MM.1S (cell line): Measurements from ENCODE around the gene ZNF428.

Experiments used
- DNase-seq: peaks from one replicate; pipeline ENCODE4 v3.0.0-alpha.2; 2015
- H2AFZ ChIP-seq: fragments of 300-600 bp; sonication (generic); 2 replicates; pipeline ENCODE4 v1.6.0; 2016; ENCODE audit warnings: antibody characterized with exemption, low read length
- H3F3A ChIP-seq: fragments of 300-600 bp; sonication (generic); 2 replicates; pipeline ENCODE4 v1.6.1; 2016; ENCODE audit warnings: mild to moderate bottlenecking, antibody characterized with exemption, low read length, moderate library complexity, mixed read lengths; ENCODE audit not compliant: insufficient read depth
- H3K27ac ChIP-seq: fragments of 300-600 bp; sonication (generic); 2 replicates; pipeline ENCODE4 v1.5.1; 2016; ENCODE audit warnings: mild to moderate bottlenecking, low read length
- H3K27me3 ChIP-seq: fragments of 300-600 bp; sonication (generic); replicated peaks from 2 replicates; pipeline ENCODE4 v1.6.0; 2016; ENCODE audit warnings: low read length; ENCODE audit not compliant: insufficient read depth
- H3K36me3 ChIP-seq: fragments of 300-600 bp; sonication (generic); replicated peaks from 2 replicates; pipeline ENCODE4 v1.6.1; 2016; ENCODE audit warnings: mild to moderate bottlenecking, low read length, mixed read lengths; ENCODE audit not compliant: insufficient read depth
- H3K4me1 ChIP-seq: fragments of 300-600 bp; sonication (generic); 2 replicates; pipeline ENCODE4 v1.6.1; 2016; ENCODE audit warnings: low read length, mixed read lengths
- H3K4me2 ChIP-seq: fragments of 300-600 bp; sonication (generic); 2 replicates; pipeline ENCODE4 v1.6.0; 2016; ENCODE audit warnings: low read depth, low read length
- H3K4me3 ChIP-seq: fragments of 300-600 bp; sonication (generic); 2 replicates; pipeline ENCODE4 v1.5.1; 2016; ENCODE audit warnings: low read length, mixed read lengths
- H3K79me2 ChIP-seq: fragments of 300-600 bp; sonication (generic); 2 replicates; pipeline ENCODE4 v1.6.1; 2016; ENCODE audit warnings: mixed run types, low read length, mixed read lengths
- H3K9ac ChIP-seq: fragments of 300-600 bp; sonication (generic); 2 replicates; pipeline ENCODE4 v1.6.1; 2016; ENCODE audit warnings: low read length, mixed read lengths
- H3K9me2 ChIP-seq: fragments of 300-600 bp; sonication (generic); replicated peaks from 2 replicates; pipeline ENCODE4 v1.6.1; 2016; ENCODE audit warnings: mild to moderate bottlenecking, low read length, mixed read lengths; ENCODE audit not compliant: insufficient read depth
- H3K9me3 ChIP-seq: fragments of 300-600 bp; sonication (generic); replicated peaks from 2 replicates; pipeline ENCODE4 v1.6.1; 2016; ENCODE audit warnings: mild to moderate bottlenecking, low read length, mixed read lengths; ENCODE audit not compliant: insufficient read depth
- H4K20me1 ChIP-seq: fragments of 300-600 bp; sonication (generic); 2 replicates; pipeline ENCODE4 v1.6.1; 2016; ENCODE audit warnings: mild to moderate bottlenecking, low read length, moderate library complexity, mixed read lengths; ENCODE audit not compliant: insufficient read depth
- CTCF ChIP-seq: fragments of 300-600 bp; sonication (generic); IDR thresholded peaks from 2 replicates; pipeline ENCODE4 v1.5.1; 2016; ENCODE audit warnings: antibody characterized with exemption, low read length, mixed read lengths
- EZH2 ChIP-seq: fragments of 300-600 bp; sonication (generic); optimal IDR thresholded peaks from 2 replicates; pipeline ENCODE3; 2017; ENCODE audit warnings: low read depth, mild to moderate bottlenecking, antibody characterized with exemption, low read length, mixed read lengths
- EZH2phosphoT487 ChIP-seq: fragments of 300-600 bp; sonication (generic); IDR thresholded peaks from 2 replicates; pipeline ENCODE4 v1.6.1; 2018; ENCODE audit warnings: antibody characterized with exemption, low read length

The ZNF428 gene

GRCh38 chr19:43599635-43600295 is 19.7 kb downstream of the ZNF428 start:
- no peak overlapping the region for H2AFZ ChIP-seq
- no peaks in the 10 kb centered on the region for H3K36me3 ChIP-seq
- TF ChIP-seq CTCF = no peak
- no peak for TF ChIP-seq EZH2phosphoT487
- TF ChIP-seq EZH2 = no peak

GRCh38 chr19:43598445-43599240 is 20.8 kb downstream of the ZNF428 start:
- H3K4me2 ChIP-seq = no peak overlapping the region

More at GRCh38 chr19:43599635-43600295, 19.7 kb downstream of the ZNF428 start:
- DNase-seq = no peak
- Histone ChIP-seq H3F3A (peaks cover 7% of the 10 kb centered on the region; the same call in 1 of the 2 replicates), H3K27ac (no peak overlapping the region), H3K4me2 (no peak overlapping the region), H3K27me3 (no peaks in the 10 kb centered on the region), H4K20me1 (no peaks in the 10 kb centered on the region), H3K9ac (no peak overlapping the region), H3K4me1 (peaks cover 11% of the 10 kb centered on the region), H3K79me2 (peaks cover 43% of the 10 kb centered on the region), H3K9me3 (no peaks in the 10 kb centered on the region), H3K9me2 (no peaks in the 10 kb centered on the region), H3K4me3 (no peak overlapping the region)

GRCh38 chr19:43597876-43598275 is 21.6 kb downstream of the ZNF428 start:
- Histone ChIP-seq H4K20me1 (no peaks in the 10 kb centered on the region), H3K27ac (no peak overlapping the region), H3K9me3 (no peaks in the 10 kb centered on the region), H3K27me3 (no peaks in the 10 kb centered on the region), H3K4me2 (peak overlapping the region; percentile 93; the same call in 1 of the 2 replicates), H3K36me3 (no peaks in the 10 kb centered on the region), H2AFZ (no peak overlapping the region), H3K9me2 (no peaks in the 10 kb centered on the region), H3K9ac (no peak overlapping the region; the same call in 1 of the 2 replicates), H3K4me1 (peaks cover 11% of the 10 kb centered on the region), H3K4me3 (peak overlapping the region; percentile 95; the same call in 1 of the 2 replicates), H3F3A (peaks cover 7% of the 10 kb centered on the region; the same call in 1 of the 2 replicates), H3K79me2 (peaks cover 59% of the 10 kb centered on the region)
- no peak for TF ChIP-seq CTCF
- TF ChIP-seq EZH2phosphoT487 = no peak
- TF ChIP-seq EZH2 = no peak
- no peak for DNase-seq

More at GRCh38 chr19:43598445-43599240, 20.8 kb downstream of the ZNF428 start:
- TF ChIP-seq EZH2 (no peak), CTCF (no peak)
- H3K27me3 ChIP-seq = no peaks in the 10 kb centered on the region
- peaks cover 53% of the 10 kb centered on the region for H3K79me2 ChIP-seq
- H3K9ac ChIP-seq = no peak overlapping the region
- no peaks in the 10 kb centered on the region for H3K9me3 ChIP-seq
- H2AFZ ChIP-seq = no peak overlapping the region
- no peaks in the 10 kb centered on the region for H3K36me3 ChIP-seq
- peaks cover 11% of the 10 kb centered on the region for H3K4me1 ChIP-seq
- no peak for DNase-seq
- no peak overlapping the region for H3K4me3 ChIP-seq
- H3F3A ChIP-seq = peaks cover 7% of the 10 kb centered on the region; the same call in 1 of the 2 replicates
- no peaks in the 10 kb centered on the region for H3K9me2 ChIP-seq
- H4K20me1 ChIP-seq = no peaks in the 10 kb centered on the region
- H3K27ac ChIP-seq = no peak overlapping the region
